Body of pancreas (tissue), 4 donors: ENCODE results near the gene TCEAL4.
"Not testable (repeated sequence)": the region's sequence is repeated elsewhere in the genome, so short reads cannot be mapped to it uniquely, and the experiment has no call there.

Source experiments
- CTCF ChIP-seq, 7 experiments: fragments of 450-650 bp in 4 of 7; fragments of 200-600 bp in 3 of 7; sonication (generic) in 3 of 7; IDR thresholded peaks; one replicate each; pipeline ENCODE4 v1.5.1; 2016 to 2019; ENCODE audit warnings: antibody characterized with exemption in 7 of 7
- POLR2A ChIP-seq, 3 donors: fragments of 450-650 bp; IDR thresholded peaks; one replicate each; pipeline ENCODE4 v1.6.1; 2016; ENCODE audit warnings: antibody characterized with exemption in 3 of 3, mild to moderate bottlenecking in 2 of 3

GRCh38 chrX:103592295-103592694 is 7.0 kb downstream of the TCEAL4 start:
- TF ChIP-seq CTCF, POLR2A (IDR thresholded peaks at IDR 0.05): not testable (repeated sequence)
